Dermis blood vessel endothelial cell (primary cell): Measurements from ENCODE around the gene ISLR2. TPM values are rescaled to one million over a fixed set of nuclear protein-coding genes. Genes with fewer than 3 reads are reported as not detected.

Source experiments
- DNase-seq: peaks from one replicate; pipeline ENCODE4 v3.0.0; 2010
- total RNA-seq: library from RNA; depleted of rRNA; stranded (reverse); fragments of >200 nt; gene quantifications from 2 replicates; pipeline ENCODE4 v1.2.3, GENCODE V29; 2014

The ISLR2 gene
- total RNA-seq, 1 donor from 2014 or later: not detected

GRCh38 chr15:74128785-74129585 is 1.4 kb upstream of the ISLR2 start:
- DNase-seq: no peak

- no peak for DNase-seq
Observed at GRCh38 chr15:74129586-74130154, 716 bp upstream of the ISLR2 start.

- DNase-seq: no peak
Observed at GRCh38 chr15:74130849-74131627, 652 bp downstream of the ISLR2 start.

GRCh38 chr15:74131628-74132413 is 1.4 kb downstream of the ISLR2 start:
- DNase-seq: no peak

- no peak for DNase-seq
Observed at GRCh38 chr15:74132681-74133651, 2.6 kb downstream of the ISLR2 start.

GRCh38 chr15:74133694-74134386 is 3.5 kb downstream of the ISLR2 start:
- no peak for DNase-seq

GRCh38 chr15:74134387-74135027 is 4.1 kb downstream of the ISLR2 start:
- DNase-seq: peak; percentile 54

- DNase-seq: no peak
Observed at GRCh38 chr15:74135041-74135565, 4.7 kb downstream of the ISLR2 start.

- DNase-seq: no peak
Observed at GRCh38 chr15:74136540-74136813, 6.1 kb downstream of the ISLR2 start.

GRCh38 chr15:74136814-74137536 is 6.6 kb downstream of the ISLR2 start:
- no peak for DNase-seq

- no peak for DNase-seq
Observed at GRCh38 chr15:74137537-74137894, 7.1 kb downstream of the ISLR2 start.

- no peak for DNase-seq
Observed at GRCh38 chr15:74138642-74139041, 8.3 kb downstream of the ISLR2 start.

- DNase-seq: no peak
Observed at GRCh38 chr15:74141591-74141990, 11.2 kb downstream of the ISLR2 start.

- DNase-seq: no peak
Observed at GRCh38 chr15:74144153-74144775, 13.9 kb downstream of the ISLR2 start.

- DNase-seq: no peak
Observed at GRCh38 chr15:74146277-74146800, 16.0 kb downstream of the ISLR2 start.

GRCh38 chr15:74147051-74147450 is 16.7 kb downstream of the ISLR2 start:
- DNase-seq: no peak

GRCh38 chr15:74155766-74156417 is 25.5 kb downstream of the ISLR2 start:
- no peak for DNase-seq

- no peak for DNase-seq
Observed at GRCh38 chr15:74156678-74157411, 26.5 kb downstream of the ISLR2 start.
